AG04449 (cell line): Measurements from ENCODE around the gene VSIG2.

Experiments
- CTCF ChIA-PET: fragments of 350-600 bp; formaldehyde crosslinking; extraction: SDS; loops from one replicate; lab custom pipeline; 2021; ENCODE audit warnings: antibody characterized with exemption; lab: Yijun Ruan, JAX
- POLR2A ChIA-PET: fragments of 400-600, 350-600 bp; formaldehyde crosslinking; extraction: SDS; loops from one replicate; lab custom pipeline; 2020; ENCODE audit warnings: antibody characterized with exemption, inconsistent platforms; lab: Yijun Ruan, JAX
- DNase-seq: peaks from one replicate; pipeline ENCODE4 v3.0.0-alpha.2; 2010; ENCODE audit warnings: low read depth, low spot score
- H3K4me3 ChIP-seq: 2 replicates; pipeline ENCODE4 v1.5.1; 2011; ENCODE audit warnings: low read depth, mild to moderate bottlenecking, control low read depth, low read length
- TF ChIP-seq, protein P1 (sequence below): IDR thresholded peaks from one replicate; pipeline ENCODE4 v1.5.1; 2011; ENCODE audit warnings: mild to moderate bottlenecking, moderate library complexity, low read length, control low read depth, inconsistent platforms; ENCODE audit not compliant: insufficient read depth; ENCODE audit errors: missing control alignments

The VSIG2 gene

DNA sequence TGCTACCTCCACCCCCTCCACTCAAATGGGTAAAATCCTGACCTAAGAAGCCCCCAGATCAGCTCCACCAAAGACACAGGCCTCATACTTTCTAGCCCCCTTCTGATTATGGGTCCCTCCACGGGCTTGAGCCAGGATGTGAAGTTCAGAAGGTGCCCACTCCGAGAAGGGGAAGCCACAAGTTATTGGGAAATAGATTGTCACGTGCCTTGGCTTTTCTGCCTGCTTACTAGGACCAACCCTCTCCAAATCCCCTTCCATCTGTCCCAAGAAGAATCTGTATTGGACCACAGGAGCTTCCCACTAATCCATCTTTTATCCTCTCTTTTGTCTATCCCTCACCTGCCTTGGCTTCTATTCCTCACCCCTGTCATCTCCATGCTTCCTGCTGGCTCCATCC is 15.3 kb downstream of the VSIG2 start:
- no peak overlapping the region for H3K4me3 ChIP-seq
- DNase-seq, result no peak
- ChIA-PET POLR2A (no interaction called here), CTCF (interaction anchor here (1.3 to 2.3 kb wide), 3 partner anchors 9 to 26 kb away, joined by 3 to 6 read pairs (median 5); partner anchors contain the start of gene ESAM)
- TF ChIP-seq, protein P1, sequence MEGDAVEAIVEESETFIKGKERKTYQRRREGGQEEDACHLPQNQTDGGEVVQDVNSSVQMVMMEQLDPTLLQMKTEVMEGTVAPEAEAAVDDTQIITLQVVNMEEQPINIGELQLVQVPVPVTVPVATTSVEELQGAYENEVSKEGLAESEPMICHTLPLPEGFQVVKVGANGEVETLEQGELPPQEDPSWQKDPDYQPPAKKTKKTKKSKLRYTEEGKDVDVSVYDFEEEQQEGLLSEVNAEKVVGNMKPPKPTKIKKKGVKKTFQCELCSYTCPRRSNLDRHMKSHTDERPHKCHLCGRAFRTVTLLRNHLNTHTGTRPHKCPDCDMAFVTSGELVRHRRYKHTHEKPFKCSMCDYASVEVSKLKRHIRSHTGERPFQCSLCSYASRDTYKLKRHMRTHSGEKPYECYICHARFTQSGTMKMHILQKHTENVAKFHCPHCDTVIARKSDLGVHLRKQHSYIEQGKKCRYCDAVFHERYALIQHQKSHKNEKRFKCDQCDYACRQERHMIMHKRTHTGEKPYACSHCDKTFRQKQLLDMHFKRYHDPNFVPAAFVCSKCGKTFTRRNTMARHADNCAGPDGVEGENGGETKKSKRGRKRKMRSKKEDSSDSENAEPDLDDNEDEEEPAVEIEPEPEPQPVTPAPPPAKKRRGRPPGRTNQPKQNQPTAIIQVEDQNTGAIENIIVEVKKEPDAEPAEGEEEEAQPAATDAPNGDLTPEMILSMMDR, result no peak

DNA sequence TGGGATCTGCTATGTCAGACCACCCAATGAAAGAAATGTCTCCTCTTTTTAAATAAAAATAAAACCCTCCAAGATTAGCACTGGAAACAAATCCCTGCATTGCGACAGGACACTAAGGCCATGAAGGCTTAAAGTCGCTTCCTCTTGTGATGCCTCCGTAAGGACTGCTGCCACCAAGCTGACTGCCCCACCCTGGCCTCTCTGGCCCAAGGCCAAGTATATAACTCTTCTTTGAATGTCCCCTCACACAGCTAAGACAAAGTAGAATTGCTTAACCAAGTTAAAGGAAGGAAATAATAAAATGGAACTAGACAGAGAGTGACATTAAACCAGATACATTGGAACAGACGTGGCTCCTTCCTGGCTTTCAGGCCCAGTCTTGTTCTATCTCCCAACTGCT is 19.8 kb downstream of the VSIG2 start:
- TF ChIP-seq, protein P1, result no peak
- POLR2A ChIA-PET, result no interaction called here
- DNase-seq, result no peak
- no peak overlapping the region for H3K4me3 ChIP-seq
- CTCF ChIA-PET, result interaction anchor here (1.9 kb wide), 1 partner anchor 63 kb away, joined by 5 read pairs; no protein-coding TSS in a partner anchor

GRCh38 chr11:124729571-124729970 is 22.5 kb downstream of the VSIG2 start:
- DNase-seq, result no peak
- TF ChIP-seq, protein P1, result no peak
- H3K4me3 ChIP-seq, result no peak overlapping the region
- ChIA-PET POLR2A (no interaction called here), CTCF (no interaction called here)

- H3K4me3 ChIP-seq, result no peak overlapping the region
- TF ChIP-seq, protein P1, result no peak
- ChIA-PET CTCF (no interaction called here), POLR2A (no interaction called here)
- no peak for DNase-seq
These were observed 23.9 kb downstream of the VSIG2 start for GRCh38 chr11:124728134-124728533.

DNA sequence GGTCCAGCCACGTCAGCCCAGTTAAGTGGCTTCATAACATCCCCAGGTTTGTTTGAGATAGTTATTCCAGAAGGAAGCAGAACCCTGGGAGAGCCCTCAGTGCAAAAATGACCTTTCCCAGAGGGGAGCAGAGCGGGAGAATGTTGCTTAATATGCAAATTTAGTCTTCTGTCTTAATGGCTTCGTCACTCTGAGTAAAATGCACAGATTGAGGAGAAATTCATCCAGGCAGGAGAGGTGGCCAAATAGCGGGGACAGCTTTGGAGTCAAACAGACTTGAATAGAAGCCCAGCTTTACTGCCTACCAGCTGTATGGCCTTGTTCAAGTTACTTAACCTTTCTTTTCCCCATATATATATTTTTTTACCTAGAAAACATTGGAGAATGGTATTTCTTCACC is 24.6 kb downstream of the VSIG2 start:
- TF ChIP-seq, protein P1, result no peak
- POLR2A ChIA-PET, result no interaction called here
- no peak overlapping the region for H3K4me3 ChIP-seq
- DNase-seq, result no peak
- CTCF ChIA-PET, result no interaction called here

- CTCF ChIA-PET, result interaction anchor here (1.3 to 2.2 kb wide), 3 partner anchors 8 to 57 kb away, joined by 3 to 5 read pairs (median 3); partner anchors contain the start of gene NRGN
These were observed 26.3 kb downstream of the VSIG2 start for GRCh38 chr11:124725719-124726105.

More at GRCh38 chr11:124725719-124726105, 26.3 kb downstream of the VSIG2 start:
- H3K4me3 ChIP-seq, result no peak overlapping the region
- TF ChIP-seq, protein P1, result no peak
- DNase-seq, result no peak
- POLR2A ChIA-PET, result no interaction called here
